Measurements from ENCODE around the gene IGFBP4.

DNA sequence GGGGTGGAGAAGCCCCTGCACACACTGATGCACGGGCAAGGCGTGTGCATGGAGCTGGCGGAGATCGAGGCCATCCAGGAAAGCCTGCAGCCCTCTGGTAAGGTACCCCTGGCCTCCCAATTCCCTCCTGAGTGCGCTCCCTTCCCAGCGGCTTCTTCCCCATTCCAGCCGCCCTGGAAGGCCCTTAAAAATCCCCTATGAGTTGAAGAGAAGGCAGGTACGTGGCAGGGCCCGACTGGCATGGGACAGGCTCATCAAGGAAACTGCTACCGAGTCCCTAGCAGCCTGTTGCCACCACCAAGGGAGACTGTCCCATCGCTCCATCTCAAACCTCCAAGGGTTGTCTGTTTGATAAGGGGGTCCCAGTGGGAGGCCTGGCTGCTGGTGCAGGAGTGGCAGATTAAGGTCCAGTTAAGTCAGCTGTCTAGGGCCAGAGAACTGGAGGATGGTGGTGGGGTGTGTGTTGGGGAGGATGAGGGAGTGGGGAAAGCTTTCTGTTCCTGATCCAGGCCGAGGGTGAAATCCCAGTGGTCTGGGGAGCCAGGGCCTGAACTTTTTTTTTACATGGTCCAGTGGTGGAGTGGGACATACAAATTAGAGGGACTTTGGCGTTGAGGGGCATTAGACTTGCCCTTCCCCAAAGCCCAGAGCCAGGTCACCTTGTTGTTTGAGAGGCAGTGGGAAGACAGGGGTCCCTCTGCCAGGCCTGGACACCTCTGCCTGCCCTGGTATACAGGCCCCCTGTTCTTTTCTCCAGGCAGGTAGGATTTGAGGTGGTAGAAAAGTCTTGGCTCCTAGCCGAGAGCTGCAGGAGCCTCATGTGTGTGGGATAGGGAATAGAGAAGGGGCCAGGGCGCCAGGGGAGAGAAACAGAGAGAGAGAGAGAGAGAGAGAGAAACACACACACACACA is 994 bp downstream of the IGFBP4 start:
- TF ChIP-seq, protein P1, sequence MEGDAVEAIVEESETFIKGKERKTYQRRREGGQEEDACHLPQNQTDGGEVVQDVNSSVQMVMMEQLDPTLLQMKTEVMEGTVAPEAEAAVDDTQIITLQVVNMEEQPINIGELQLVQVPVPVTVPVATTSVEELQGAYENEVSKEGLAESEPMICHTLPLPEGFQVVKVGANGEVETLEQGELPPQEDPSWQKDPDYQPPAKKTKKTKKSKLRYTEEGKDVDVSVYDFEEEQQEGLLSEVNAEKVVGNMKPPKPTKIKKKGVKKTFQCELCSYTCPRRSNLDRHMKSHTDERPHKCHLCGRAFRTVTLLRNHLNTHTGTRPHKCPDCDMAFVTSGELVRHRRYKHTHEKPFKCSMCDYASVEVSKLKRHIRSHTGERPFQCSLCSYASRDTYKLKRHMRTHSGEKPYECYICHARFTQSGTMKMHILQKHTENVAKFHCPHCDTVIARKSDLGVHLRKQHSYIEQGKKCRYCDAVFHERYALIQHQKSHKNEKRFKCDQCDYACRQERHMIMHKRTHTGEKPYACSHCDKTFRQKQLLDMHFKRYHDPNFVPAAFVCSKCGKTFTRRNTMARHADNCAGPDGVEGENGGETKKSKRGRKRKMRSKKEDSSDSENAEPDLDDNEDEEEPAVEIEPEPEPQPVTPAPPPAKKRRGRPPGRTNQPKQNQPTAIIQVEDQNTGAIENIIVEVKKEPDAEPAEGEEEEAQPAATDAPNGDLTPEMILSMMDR (IDR thresholded peaks at IDR 0.05), result no peak
- TF ChIP-seq POLR2A (IDR thresholded peaks at IDR 0.05), result no peak
- TF ChIP-seq POLR2AphosphoS5 (IDR thresholded peaks at IDR 0.05), result no peak
- no peak for TF ChIP-seq EP300 (IDR thresholded peaks at IDR 0.05)
